NCI-H146 (cell line): Measurements from ENCODE around the gene TMEM185A.
"Not testable (repeated sequence)": the region's sequence is repeated elsewhere in the genome, so short reads cannot be mapped to it uniquely, and the experiment has no call there.

ENCODE experiments used
- DNase-seq: peaks from one replicate; lab custom pipeline; 2025; lab: John Stamatoyannopoulos, UW

The TMEM185A gene

DNA sequence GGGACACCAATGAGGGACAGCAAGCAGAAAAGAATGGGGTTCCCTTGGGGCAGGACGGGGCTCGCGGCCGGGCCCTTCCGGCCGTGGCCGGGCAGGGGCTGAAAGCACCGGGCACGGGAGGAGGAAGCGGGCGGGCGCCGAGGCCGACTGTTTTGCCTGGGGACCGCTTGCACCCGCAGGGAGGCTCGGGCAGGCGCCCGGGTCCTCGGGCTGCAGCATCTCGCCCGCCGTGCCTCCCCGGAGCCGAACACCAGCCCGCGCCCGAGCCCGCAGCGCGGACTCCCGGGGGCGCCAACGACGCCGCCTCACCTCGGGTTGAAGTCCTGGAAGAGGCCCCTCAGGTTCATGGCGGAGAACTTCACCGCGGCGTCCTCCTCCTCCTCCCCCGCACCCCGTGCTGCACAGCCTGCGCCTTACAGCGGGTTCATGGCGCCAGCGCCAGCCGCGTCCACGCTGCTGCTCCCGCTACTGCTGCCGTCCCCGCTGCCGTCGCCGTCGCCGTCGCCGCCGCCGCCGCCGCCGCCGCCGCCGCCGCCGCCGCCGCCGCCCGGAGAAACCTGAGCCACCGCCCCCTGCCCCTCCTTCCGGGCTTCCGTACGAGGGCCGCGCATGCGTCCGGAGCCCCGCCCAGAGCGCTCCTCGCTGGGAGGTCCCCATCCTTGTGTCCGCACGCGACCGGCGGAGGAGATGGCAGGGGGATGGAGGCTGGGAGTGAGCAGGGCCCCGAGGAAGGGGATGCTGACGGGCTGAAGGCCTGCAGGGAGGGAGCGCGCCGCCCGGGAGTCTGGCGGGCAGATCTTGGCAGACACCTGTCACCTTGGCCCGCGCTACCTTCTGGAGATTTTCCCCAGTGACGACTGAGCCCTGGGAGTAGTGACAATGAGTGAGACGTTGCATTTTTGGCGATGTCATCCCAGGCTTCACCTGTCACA lies at the start of gene TMEM185A:
TSS of gene TMEM185A (minus strand) at position 559 of the 932 bp plus-strand sequence. CDS start at position 347, 212 bp downstream.
- peak; percentile 76 for DNase-seq

DNA sequence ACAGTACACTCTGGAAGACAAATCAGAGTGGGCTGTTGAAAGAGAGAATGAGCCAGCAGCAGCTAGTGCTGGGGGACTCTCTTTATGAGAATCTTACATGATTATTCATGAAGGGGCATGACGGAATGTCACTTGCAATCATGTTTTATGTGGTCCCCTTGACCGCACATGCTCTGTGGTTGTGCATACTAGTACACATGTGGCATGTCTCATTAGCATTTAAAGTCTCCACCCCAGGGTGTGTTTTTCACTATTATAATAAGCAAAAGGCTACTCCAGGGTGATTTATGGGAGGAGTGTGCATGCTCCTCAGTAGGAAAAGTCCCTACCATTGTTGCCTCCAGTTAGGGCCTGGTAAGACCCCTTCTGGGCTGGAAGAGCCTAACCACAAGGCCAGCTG lies 49.6 kb upstream of the TMEM185A start:
- no peak for DNase-seq

DNA sequence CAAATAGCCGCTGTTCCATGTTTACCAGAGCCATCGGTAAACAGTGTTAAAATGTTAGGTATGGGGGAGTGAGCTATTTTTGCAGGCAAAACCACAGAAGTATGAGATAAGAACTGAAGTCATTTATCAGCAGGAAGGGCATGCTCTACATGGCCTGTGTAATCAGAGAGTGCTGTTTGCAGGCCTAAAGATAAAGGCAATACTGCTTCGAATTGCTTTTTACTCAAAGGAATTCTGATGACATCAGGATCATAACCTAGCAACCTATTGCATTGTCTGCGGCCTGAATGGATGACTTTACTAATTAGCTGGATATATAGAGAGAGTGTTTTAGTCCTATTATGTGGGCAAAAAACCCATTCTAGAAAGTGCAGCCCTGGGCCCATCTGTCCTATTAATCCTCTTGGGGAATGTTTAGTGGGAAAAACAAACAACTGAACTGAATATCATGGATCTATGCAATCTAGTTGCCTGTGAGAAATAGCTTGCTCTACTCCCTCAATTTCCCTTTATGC lies 47.6 kb upstream of the TMEM185A start:
- DNase-seq, result not testable (repeated sequence)

GRCh38 chrX:149675554-149675953 lies 44.0 kb upstream of the TMEM185A start:
- DNase-seq, result not testable (repeated sequence)

- DNase-seq, result not testable (repeated sequence)
Measured at GRCh38 chrX:149675088-149675487, 43.5 kb upstream of the TMEM185A start.

DNA sequence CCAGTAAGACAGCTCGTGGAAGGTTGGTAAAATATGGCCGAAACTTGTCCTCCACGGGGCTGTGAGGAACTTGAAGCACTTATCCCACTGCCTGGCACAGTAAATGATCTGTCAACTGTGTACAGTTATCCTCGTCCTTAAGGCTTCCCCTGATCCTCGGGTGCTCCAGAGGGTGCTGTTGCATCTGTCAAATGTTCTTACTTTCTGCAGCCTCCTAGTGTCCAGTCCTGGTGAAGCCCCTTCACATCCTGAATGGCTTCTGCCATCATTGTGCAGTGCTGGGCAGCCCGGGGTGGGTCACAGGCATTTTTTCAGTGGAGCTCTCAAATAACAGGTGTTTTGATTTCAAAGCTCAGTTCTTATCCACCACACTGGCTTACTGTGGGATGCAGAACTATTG lies 29.0 kb upstream of the TMEM185A start:
- DNase-seq, result not testable (repeated sequence)

- not testable (repeated sequence) for DNase-seq
Measured at GRCh38 chrX:149656260-149656884, 24.8 kb upstream of the TMEM185A start.

GRCh38 chrX:149652232-149652981 lies 20.8 kb upstream of the TMEM185A start:
- DNase-seq, result no peak

DNA sequence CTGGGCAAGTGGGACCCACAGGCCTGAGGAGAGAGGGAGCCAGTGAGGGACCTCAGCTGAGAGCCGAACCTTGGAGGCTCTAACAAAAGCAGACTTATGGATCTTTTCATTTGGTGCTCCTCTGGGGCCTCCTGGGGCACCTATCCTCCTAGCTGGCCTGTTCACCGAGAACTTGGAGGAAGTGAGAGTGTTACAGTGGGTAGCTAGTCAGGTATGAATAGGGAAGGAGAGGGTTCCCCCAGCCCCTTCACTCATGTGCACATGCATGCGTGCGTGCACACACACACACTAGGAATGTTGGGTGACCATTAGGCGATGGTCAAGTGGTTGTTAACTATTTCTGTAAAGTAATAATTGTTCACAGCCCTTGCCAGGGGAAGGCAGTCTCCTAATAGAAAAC lies 18.6 kb upstream of the TMEM185A start:
- DNase-seq, result no peak

DNA sequence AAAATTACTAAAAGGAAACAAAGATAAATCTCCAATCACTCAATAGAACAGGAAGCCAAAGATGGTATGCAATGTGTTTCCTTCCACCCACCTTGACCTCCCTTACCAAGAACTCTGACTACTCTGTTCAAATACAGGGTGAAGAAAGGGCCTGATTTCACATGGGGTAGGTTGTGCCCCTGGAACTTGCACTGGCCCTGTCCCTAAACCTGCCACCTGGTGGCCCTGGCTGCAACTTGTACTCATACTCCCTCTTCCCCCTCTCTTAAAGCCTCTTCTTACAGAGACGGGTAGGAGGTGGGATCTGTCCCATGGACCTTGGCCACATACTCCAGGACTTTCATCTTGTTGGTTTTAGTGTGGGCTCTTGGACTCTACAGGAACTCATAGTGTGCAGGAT lies 17.3 kb upstream of the TMEM185A start:
- no peak for DNase-seq

GRCh38 chrX:149647505-149647904 lies 15.9 kb upstream of the TMEM185A start:
- no peak for DNase-seq

GRCh38 chrX:149643496-149643895 lies 11.9 kb upstream of the TMEM185A start:
- DNase-seq, result no peak

- no peak for DNase-seq
Measured at GRCh38 chrX:149641835-149642234, 10.2 kb upstream of the TMEM185A start.

DNA sequence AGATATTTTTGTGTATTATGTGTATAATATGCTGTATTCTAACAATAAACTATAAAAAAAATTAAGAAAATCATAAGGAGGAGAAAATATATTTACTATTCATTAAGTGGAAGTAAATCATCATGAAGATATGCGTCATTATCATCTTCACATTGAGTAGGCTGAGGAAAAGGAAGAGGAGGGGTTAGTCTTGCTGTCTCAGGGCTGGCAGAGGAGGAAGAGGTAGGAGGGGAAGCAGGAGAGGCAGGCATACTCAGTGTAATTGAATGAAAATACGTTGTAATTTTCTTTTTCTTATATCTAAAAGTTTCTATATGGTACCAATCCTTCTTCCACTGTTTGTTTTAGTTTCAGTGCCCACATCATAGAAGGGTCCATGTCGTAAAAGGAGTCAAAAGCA lies 9.8 kb upstream of the TMEM185A start:
- DNase-seq, result no peak

GRCh38 chrX:149639568-149639967 lies 8.0 kb upstream of the TMEM185A start:
- DNase-seq, result no peak

DNA sequence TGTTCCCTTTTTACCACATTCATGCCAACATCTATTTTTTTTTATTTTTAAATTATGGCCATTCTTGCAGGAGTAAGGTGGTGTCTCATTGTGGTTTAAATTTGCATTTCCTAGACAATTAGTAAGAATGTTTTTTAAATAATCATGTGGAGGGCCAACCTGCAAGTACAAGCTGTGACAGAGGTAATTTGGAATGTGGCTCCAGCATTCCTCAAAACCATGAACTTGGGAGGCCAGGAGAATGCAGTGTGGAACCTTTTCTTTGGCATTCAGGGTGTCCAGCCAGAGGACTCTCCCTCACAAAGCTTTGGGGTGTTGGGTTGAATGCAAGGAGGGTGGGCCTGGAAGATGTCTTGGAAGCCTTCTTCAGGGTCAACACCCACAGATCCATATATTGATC lies 7.3 kb upstream of the TMEM185A start:
- DNase-seq, result no peak

DNA sequence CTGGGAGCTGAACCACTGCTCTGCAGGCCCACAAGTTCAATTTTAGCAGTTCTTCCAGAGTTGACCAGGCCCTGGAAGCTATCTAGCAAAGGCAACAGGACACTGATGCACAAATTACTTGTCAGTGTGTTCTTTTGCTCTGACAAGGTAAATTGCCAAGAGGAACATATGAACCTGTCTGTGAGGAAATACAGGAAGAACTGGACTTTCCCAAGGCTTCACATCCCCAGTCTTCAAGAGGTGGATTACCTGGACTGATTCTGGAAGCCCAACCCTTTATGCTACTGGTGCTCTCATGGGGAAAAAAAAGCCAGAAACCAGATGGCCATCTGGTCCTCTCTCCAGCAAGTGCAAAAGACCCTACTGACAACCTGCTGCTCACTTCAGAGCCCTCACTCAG lies 1.9 kb upstream of the TMEM185A start:
- DNase-seq, result no peak

- DNase-seq, result peak; percentile 24
Measured at GRCh38 chrX:149630681-149631233, 835 bp downstream of the TMEM185A start.

GRCh38 chrX:149629730-149630387 lies 1.7 kb downstream of the TMEM185A start:
- no peak for DNase-seq

- DNase-seq, result no peak
Measured at GRCh38 chrX:149628768-149629167, 2.8 kb downstream of the TMEM185A start.

GRCh38 chrX:149628280-149628679 lies 3.3 kb downstream of the TMEM185A start:
- no peak for DNase-seq
